OCI-LY3 (cell line): ENCODE results near the gene ERBB4.

Experiments used
- CTCF ChIP-seq: fragments of 200-600, 300-600 bp; sonication (generic); IDR thresholded peaks from 2 replicates; pipeline ENCODE4 v1.5.1; 2014; ENCODE audit warnings: antibody characterized with exemption, low read length, low read depth
- EZH2phosphoT487 ChIP-seq: fragments of 200-600 bp; shearing (Covaris generic); IDR thresholded peaks from 2 replicates; pipeline ENCODE4 v1.6.1; 2018; ENCODE audit warnings: antibody characterized with exemption, mixed run types, low read depth

GRCh38 chr2:212073360-212073759, 465.2 kb downstream of the ERBB4 start:
- TF ChIP-seq CTCF (no peak), EZH2phosphoT487 (no peak)
